HepG2 (cell line): Measurements from ENCODE around the gene PVALB. TPM values are rescaled to one million over a fixed set of nuclear protein-coding genes. Genes with fewer than 3 reads are reported as not detected.

Source experiments
- ISL2 ChIP-seq: sonication (generic); formaldehyde crosslinking; IDR thresholded peaks from 2 replicates; pipeline ENCODE4 v1.5.0; 2020; ENCODE audit warnings: missing genetic modification reagents
- MXD1 ChIP-seq: sonication (generic); formaldehyde crosslinking; IDR thresholded peaks from 2 replicates; pipeline ENCODE4 v1.4.0; 2020; ENCODE audit warnings: mild to moderate bottlenecking, missing genetic modification reagents
- TRIM24 ChIP-seq: sonication (generic); formaldehyde crosslinking; IDR thresholded peaks from 2 replicates; pipeline ENCODE4 v1.8.0; 2022; ENCODE audit warnings: mild to moderate bottlenecking, missing genetic modification reagents
- ZBTB40 ChIP-seq, 2 experiments: fragments of 450-650 bp in 1 of 2; sonication (generic) in 1 of 2; formaldehyde crosslinking in 1 of 2; IDR thresholded peaks; 2 replicates each; pipeline versions ENCODE4 v1.6.1 to v1.8.0; 2016 to 2022; ENCODE audit warnings: antibody characterized with exemption in 1 of 2, mild to moderate bottlenecking in 1 of 2, missing genetic modification reagents in 1 of 2
- ZNF878 ChIP-seq: sonication (generic); formaldehyde crosslinking; IDR thresholded peaks from 2 replicates; pipeline ENCODE4 v1.8.1; 2023; ENCODE audit warnings: mild to moderate bottlenecking, missing genetic modification reagents, moderate library complexity
- polyA plus RNA-seq, 8 experiments: library from polyadenylated mRNA; depleted of rRNA in 3 of 8; stranded (reverse) in 7 of 8; unstranded in 1 of 8; fragments of >200 nt; fragmentation: Illumina TruSeq in 4 of 8; extraction: Trizol in 4 of 8; gene quantifications; 2 replicates each; pipeline versions ENCODE4 v1.2.1 to v1.2.3, GENCODE V29; 2011 to 2016; ENCODE audit warnings: low read depth in 4 of 8, missing spikeins in 1 of 8, mixed read lengths in 1 of 8; ENCODE audit not compliant: insufficient read depth in 1 of 8
- total RNA-seq, 5 experiments: library from RNA; depleted of rRNA; stranded (reverse); fragments of >200 nt; fragmentation: Illumina TruSeq; extraction: Trizol; gene quantifications; 2 replicates each; pipeline ENCODE4 v1.2.3, GENCODE V29; 2016; ENCODE audit warnings: low read depth in 1 of 5
- TF ChIP-seq, protein P1 (sequence below): sonication (generic); formaldehyde crosslinking; IDR thresholded peaks from 2 replicates; pipeline ENCODE4 v1.5.0; 2020; ENCODE audit warnings: missing genetic modification reagents
- TF ChIP-seq, protein P2 (sequence below): sonication (generic); formaldehyde crosslinking; IDR thresholded peaks from 2 replicates; pipeline ENCODE4 v1.8.0; 2022; ENCODE audit warnings: mild to moderate bottlenecking, missing genetic modification reagents

PVALB gene
- total and polyA plus RNA-seq, 2 of the 13 experiments (the other 11 are each of a cell fraction or from before 2014, with no cell fraction given): not detected

GRCh38 chr22:36826262-36826661, 9.4 kb upstream of the PVALB start (continued):
- TF ChIP-seq ZBTB40 (IDR thresholded peaks at IDR 0.05) (no peak), ZBTB40 (CRISPR knock-in tag; IDR thresholded peaks at IDR 0.05) (no peak), ZNF878 (CRISPR knock-in tag) (no peak), TRIM24 (CRISPR knock-in tag) (no peak), ISL2 (CRISPR knock-in tag) (no peak), MXD1 (CRISPR knock-in tag) (no peak)
- TF ChIP-seq, protein P1, sequence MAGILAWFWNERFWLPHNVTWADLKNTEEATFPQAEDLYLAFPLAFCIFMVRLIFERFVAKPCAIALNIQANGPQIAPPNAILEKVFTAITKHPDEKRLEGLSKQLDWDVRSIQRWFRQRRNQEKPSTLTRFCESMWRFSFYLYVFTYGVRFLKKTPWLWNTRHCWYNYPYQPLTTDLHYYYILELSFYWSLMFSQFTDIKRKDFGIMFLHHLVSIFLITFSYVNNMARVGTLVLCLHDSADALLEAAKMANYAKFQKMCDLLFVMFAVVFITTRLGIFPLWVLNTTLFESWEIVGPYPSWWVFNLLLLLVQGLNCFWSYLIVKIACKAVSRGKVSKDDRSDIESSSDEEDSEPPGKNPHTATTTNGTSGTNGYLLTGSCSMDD: no peak
- TF ChIP-seq, protein P2, sequence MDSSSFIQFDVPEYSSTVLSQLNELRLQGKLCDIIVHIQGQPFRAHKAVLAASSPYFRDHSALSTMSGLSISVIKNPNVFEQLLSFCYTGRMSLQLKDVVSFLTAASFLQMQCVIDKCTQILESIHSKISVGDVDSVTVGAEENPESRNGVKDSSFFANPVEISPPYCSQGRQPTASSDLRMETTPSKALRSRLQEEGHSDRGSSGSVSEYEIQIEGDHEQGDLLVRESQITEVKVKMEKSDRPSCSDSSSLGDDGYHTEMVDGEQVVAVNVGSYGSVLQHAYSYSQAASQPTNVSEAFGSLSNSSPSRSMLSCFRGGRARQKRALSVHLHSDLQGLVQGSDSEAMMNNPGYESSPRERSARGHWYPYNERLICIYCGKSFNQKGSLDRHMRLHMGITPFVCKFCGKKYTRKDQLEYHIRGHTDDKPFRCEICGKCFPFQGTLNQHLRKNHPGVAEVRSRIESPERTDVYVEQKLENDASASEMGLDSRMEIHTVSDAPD (CRISPR knock-in tag): no peak
